ENCODE measurements around the gene EGFL7.

Gene EGFL7

DNA sequence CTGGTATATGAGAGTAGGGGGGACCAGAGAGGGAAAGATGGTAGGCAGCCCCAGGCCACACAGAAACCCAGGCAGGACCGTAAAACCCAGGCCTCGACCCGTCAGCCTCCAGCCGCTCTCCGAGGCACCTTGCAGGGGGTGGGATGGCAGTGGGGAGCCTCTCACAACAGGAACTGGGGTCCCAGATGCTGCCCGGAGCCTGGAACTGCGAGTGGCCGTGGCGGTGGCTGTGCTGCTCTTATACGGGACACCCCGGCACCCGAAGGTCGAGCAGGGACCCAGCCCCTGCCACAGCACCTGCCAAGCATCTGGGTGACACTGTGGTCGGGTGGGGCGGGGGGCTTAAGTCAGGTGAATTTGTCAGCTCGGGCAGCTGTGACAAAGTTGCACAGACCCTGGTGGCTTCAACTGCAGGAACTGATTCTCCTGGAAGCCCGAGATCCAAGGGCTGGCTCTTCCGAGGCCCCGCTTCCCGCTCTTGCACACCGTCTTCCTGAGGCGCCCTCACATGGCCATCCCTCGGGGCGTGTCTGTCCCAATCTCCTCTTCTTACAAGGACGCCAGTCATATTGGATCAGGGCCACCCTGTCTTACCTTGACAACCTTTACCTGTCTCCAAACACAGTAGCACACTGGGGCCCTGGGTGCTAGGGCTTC lies 47.6 kb upstream of the EGFL7 start:
- Histone ChIP-seq H3K4ac (ENCODE audit: low read length) (peak overlapping the region; percentile 66), H3K27ac (replicated peaks; ENCODE audit: low read length) (peak overlapping the region; percentile 46), H2BK12ac (ENCODE audit: low read length) (peak overlapping the region; percentile 67), H3K9me3 (replicated peaks in 1 of 2; ENCODE audit: control insufficient read depth in 2 of 2, insufficient read depth in 1 of 2, low read depth in 1 of 2, low read length in 2 of 2) (no peaks in the 10 kb centered on the region), H2BK5ac (ENCODE audit: low read length) (peak overlapping the region; percentile 94), H3K27me3 (ENCODE audit: control insufficient read depth in 3 of 3, insufficient read depth in 3 of 3, low read depth in 1 of 3, low read length in 3 of 3) (peaks cover 0 to 2% (median 0%) of the 10 kb centered on the region in 3 experiments), H3K18ac (ENCODE audit: low read length) (peak overlapping the region; percentile 82), H3K4me2 (ENCODE audit: insufficient read depth, low read length, poor library complexity, severe bottlenecking) (no peak overlapping the region), H3K4me3 (ENCODE audit: low read length in 2 of 2) (no peak overlapping the region), H3K4me1 (ENCODE audit: control insufficient read depth in 2 of 2, insufficient read depth in 1 of 2, low read depth in 1 of 2, low read length in 2 of 2) (peaks cover 12 to 53% of the 10 kb centered on the region in 2 donors), H3K79me1 (ENCODE audit: low read depth, low read length) (peaks cover 2% of the 10 kb centered on the region), H3K36me3 (replicated peaks in 1 of 2; ENCODE audit: control insufficient read depth in 2 of 2, insufficient read depth in 2 of 2, low read length in 2 of 2) (no peaks in the 10 kb centered on the region), H2AK5ac (ENCODE audit: low read depth, low read length) (peak overlapping the region; percentile 100), H4K8ac (ENCODE audit: low read depth, low read length) (peak overlapping the region; percentile 65), H2AFZ (ENCODE audit: low read length) (no peak overlapping the region), H3K23ac (ENCODE audit: low read depth, low read length, poor library complexity) (peak overlapping the region; percentile 44), H4K91ac (ENCODE audit: low read depth, low read length, poor library complexity) (peak overlapping the region; percentile 81), H3K9ac (ENCODE audit: low read depth, low read length, poor library complexity) (no peak overlapping the region), H2BK120ac (ENCODE audit: low read depth, low read length) (peak overlapping the region; percentile 76), H2BK15ac (ENCODE audit: low read length) (peak overlapping the region; percentile 83), H3K14ac (ENCODE audit: low read length) (no peak overlapping the region)
- no peak for DNase-seq (ENCODE audit: low spot score)
- WGBS, 2 donors (ENCODE audit: extremely low coverage in 2 of 2, insufficient read length in 2 of 2, insufficient replicate concordance in 1 of 2), result no CpG with 5 or more reads among the region's 25 CpGs

DNA sequence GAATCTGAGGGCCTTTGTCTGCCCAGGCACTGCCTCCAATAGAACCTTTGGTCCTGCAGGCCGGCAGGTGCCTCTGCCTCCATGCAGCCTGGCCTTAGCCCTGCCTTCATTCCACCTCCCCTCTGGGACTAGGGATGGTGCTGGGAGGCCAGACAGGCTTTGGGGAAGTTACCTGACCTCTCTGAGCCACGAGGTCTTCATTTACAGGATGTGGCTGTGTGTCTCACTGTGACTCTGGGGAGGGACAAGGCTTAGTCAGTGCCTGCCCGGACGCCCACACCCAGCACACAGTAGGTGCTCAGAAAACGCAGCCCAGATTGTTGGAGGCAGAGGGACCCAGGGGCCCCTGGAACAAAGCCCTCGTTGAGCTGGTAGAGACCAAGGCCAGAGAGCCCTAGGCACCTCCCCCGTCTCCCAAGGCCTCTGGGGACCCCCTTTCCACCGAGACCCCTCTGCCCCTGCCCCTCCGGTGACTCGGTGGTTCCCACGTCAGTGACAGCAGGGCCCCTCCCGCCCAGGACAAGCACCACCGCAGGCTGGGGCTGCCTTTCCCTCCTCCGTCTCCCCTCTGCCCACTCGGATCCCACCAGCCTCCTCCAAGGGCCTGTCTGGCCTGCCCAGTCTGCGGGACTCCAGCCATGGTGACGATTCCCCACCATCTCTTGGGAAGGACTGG lies 46.9 kb upstream of the EGFL7 start:
- H3K18ac ChIP-seq (ENCODE audit: low read length), result peak overlapping the region; percentile 80
- peak overlapping the region; percentile 100 for H2AK5ac ChIP-seq (ENCODE audit: low read depth, low read length)
- no peak overlapping the region for H3K23ac ChIP-seq (ENCODE audit: low read depth, low read length, poor library complexity)
- no peaks in the 10 kb centered on the region for H3K36me3 ChIP-seq (replicated peaks in 1 of 2; ENCODE audit: control insufficient read depth in 2 of 2, insufficient read depth in 2 of 2, low read length in 2 of 2)
- H3K27ac ChIP-seq (replicated peaks; ENCODE audit: low read length), result no peak overlapping the region
- H3K27me3 ChIP-seq (ENCODE audit: control insufficient read depth in 3 of 3, insufficient read depth in 3 of 3, low read depth in 1 of 3, low read length in 3 of 3), result peaks cover 0 to 2% (median 0%) of the 10 kb centered on the region in 3 experiments
- no peak overlapping the region for H4K91ac ChIP-seq (ENCODE audit: low read depth, low read length, poor library complexity)
- no peak overlapping the region for H3K9ac ChIP-seq (ENCODE audit: low read depth, low read length, poor library complexity)
- H2AFZ ChIP-seq (ENCODE audit: low read length), result no peak overlapping the region
- peaks cover 9 to 53% of the 10 kb centered on the region in 2 donors for H3K4me1 ChIP-seq (ENCODE audit: control insufficient read depth in 2 of 2, insufficient read depth in 1 of 2, low read depth in 1 of 2, low read length in 2 of 2)
- H2BK15ac ChIP-seq (ENCODE audit: low read length), result peak overlapping the region; percentile 100
- no CpG with 5 or more reads among the region's 17 CpGs for WGBS, 2 donors (ENCODE audit: extremely low coverage in 2 of 2, insufficient read length in 2 of 2, insufficient replicate concordance in 1 of 2)
- H3K14ac ChIP-seq (ENCODE audit: low read length), result peak overlapping the region; percentile 56
- H2BK120ac ChIP-seq (ENCODE audit: low read depth, low read length), result peak overlapping the region; percentile 87
- no peaks in the 10 kb centered on the region for H3K9me3 ChIP-seq (replicated peaks in 1 of 2; ENCODE audit: control insufficient read depth in 2 of 2, insufficient read depth in 1 of 2, low read depth in 1 of 2, low read length in 2 of 2)
- peak overlapping the region; percentile 2 for H2BK5ac ChIP-seq (ENCODE audit: low read length)
- no peak for DNase-seq (ENCODE audit: low spot score)
- H3K4me3 ChIP-seq (ENCODE audit: low read length in 2 of 2), result no peak overlapping the region
- H2BK12ac ChIP-seq (ENCODE audit: low read length), result peak overlapping the region; percentile 99
- no peak overlapping the region for H3K4ac ChIP-seq (ENCODE audit: low read length)
- H4K8ac ChIP-seq (ENCODE audit: low read depth, low read length), result no peak overlapping the region
- peaks cover 2% of the 10 kb centered on the region for H3K79me1 ChIP-seq (ENCODE audit: low read depth, low read length)
- H3K4me2 ChIP-seq (ENCODE audit: insufficient read depth, low read length, poor library complexity, severe bottlenecking), result no peak overlapping the region

DNA sequence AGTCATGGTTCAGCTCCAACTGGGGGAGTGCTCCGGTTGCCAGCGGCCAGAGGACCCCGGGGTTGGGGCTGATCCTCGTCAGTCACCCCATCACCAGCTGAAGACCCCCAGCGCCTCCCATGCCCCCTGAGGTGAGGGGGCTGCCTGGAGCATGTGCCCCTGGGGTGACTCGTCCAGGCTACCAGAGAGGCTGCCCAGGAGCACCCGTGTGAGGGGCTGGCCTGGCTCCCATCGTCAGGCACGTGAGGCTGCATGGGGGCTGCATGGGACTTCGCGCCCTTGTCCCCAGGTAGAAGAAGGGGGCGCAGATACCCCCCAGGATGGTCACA lies 46.4 kb upstream of the EGFL7 start:
- Histone ChIP-seq H3K4ac (ENCODE audit: low read length) (no peak overlapping the region), H2BK120ac (ENCODE audit: low read depth, low read length) (peak overlapping the region; percentile 87), H2BK5ac (ENCODE audit: low read length) (peak overlapping the region; percentile 2), H3K23ac (ENCODE audit: low read depth, low read length, poor library complexity) (peak overlapping the region; percentile 43), H2AK5ac (ENCODE audit: low read depth, low read length) (peak overlapping the region; percentile 100), H3K4me2 (ENCODE audit: insufficient read depth, low read length, poor library complexity, severe bottlenecking) (no peak overlapping the region), H3K4me1 (ENCODE audit: control insufficient read depth in 2 of 2, insufficient read depth in 1 of 2, low read depth in 1 of 2, low read length in 2 of 2) (peaks cover 11 to 53% of the 10 kb centered on the region in 2 donors), H2BK15ac (ENCODE audit: low read length) (peak overlapping the region; percentile 100), H2BK12ac (ENCODE audit: low read length) (peak overlapping the region; percentile 99), H2AFZ (ENCODE audit: low read length) (no peak overlapping the region), H3K9me3 (replicated peaks in 1 of 2; ENCODE audit: control insufficient read depth in 2 of 2, insufficient read depth in 1 of 2, low read depth in 1 of 2, low read length in 2 of 2) (no peaks in the 10 kb centered on the region), H3K79me1 (ENCODE audit: low read depth, low read length) (peaks cover 2% of the 10 kb centered on the region), H3K27me3 (ENCODE audit: control insufficient read depth in 3 of 3, insufficient read depth in 3 of 3, low read depth in 1 of 3, low read length in 3 of 3) (peaks cover 0 to 2% (median 0%) of the 10 kb centered on the region in 3 experiments), H3K4me3 (ENCODE audit: low read length in 2 of 2) (no peak overlapping the region), H4K8ac (ENCODE audit: low read depth, low read length) (no peak overlapping the region), H3K9ac (ENCODE audit: low read depth, low read length, poor library complexity) (no peak overlapping the region), H4K91ac (ENCODE audit: low read depth, low read length, poor library complexity) (no peak overlapping the region), H3K18ac (ENCODE audit: low read length) (peak overlapping the region; percentile 80), H3K14ac (ENCODE audit: low read length) (peak overlapping the region; percentile 56), H3K36me3 (replicated peaks in 1 of 2; ENCODE audit: control insufficient read depth in 2 of 2, insufficient read depth in 2 of 2, low read length in 2 of 2) (no peaks in the 10 kb centered on the region), H3K27ac (replicated peaks; ENCODE audit: low read length) (no peak overlapping the region)
- no peak for DNase-seq (ENCODE audit: low spot score)
- no CpG with 5 or more reads among the region's 12 CpGs for WGBS, 2 donors (ENCODE audit: extremely low coverage in 2 of 2, insufficient read length in 2 of 2, insufficient replicate concordance in 1 of 2)

DNA sequence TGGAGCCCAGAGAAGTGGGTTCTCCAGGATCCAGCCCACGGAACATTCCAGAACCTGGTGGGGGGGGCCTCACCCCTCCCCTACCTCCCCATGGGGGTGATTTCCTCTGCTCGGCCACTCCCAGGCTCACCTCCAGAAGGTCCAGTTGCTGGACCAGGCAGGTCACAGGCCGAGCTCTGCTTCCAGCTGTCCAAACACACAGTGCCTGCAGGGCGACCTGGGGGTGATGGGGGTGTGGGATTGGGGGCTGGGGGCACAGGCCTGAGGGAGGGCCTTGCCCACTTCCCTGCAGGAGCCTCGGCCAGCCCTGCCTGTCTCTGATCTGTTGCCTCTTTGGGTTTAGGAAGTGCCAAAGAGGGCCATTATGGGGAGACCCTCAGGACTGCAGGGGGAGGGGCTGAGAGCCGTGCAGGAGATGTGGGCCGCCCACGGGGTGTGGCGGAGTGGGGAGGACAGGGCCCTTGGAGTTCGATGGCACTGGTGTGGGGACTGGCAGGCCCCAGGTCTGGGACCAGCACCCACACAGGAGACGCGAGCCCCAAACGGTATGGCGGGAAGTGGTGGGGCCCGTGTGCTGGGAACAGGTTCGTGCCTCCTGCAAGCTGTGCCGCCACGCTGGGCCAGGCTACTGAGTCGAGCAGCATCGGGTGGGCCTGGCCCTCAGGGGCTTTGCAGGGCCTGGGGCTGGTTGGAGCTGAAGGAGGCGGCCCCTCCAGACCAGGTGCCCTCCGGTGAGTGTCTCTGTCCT lies 45.6 kb upstream of the EGFL7 start:
- H2BK12ac ChIP-seq (ENCODE audit: low read length), result peak overlapping the region; percentile 97
- no peak for DNase-seq (ENCODE audit: low spot score)
- peak overlapping the region; percentile 94 for H2BK5ac ChIP-seq (ENCODE audit: low read length)
- H3K23ac ChIP-seq (ENCODE audit: low read depth, low read length, poor library complexity), result peak overlapping the region; percentile 43
- no peak overlapping the region for H3K9ac ChIP-seq (ENCODE audit: low read depth, low read length, poor library complexity)
- H3K9me3 ChIP-seq (replicated peaks in 1 of 2; ENCODE audit: control insufficient read depth in 2 of 2, insufficient read depth in 1 of 2, low read depth in 1 of 2, low read length in 2 of 2), result no peaks in the 10 kb centered on the region
- H2BK120ac ChIP-seq (ENCODE audit: low read depth, low read length), result peak overlapping the region; percentile 87
- H3K4ac ChIP-seq (ENCODE audit: low read length), result peak overlapping the region; percentile 76
- peak overlapping the region; percentile 3 for H4K8ac ChIP-seq (ENCODE audit: low read depth, low read length)
- peak overlapping the region; percentile 87 for H3K18ac ChIP-seq (ENCODE audit: low read length)
- H3K4me2 ChIP-seq (ENCODE audit: insufficient read depth, low read length, poor library complexity, severe bottlenecking), result no peak overlapping the region
- H3K36me3 ChIP-seq (replicated peaks in 1 of 2; ENCODE audit: control insufficient read depth in 2 of 2, insufficient read depth in 2 of 2, low read length in 2 of 2), result no peaks in the 10 kb centered on the region
- H3K4me3 ChIP-seq (ENCODE audit: low read length in 2 of 2), result no peak overlapping the region
- no peak overlapping the region for H3K14ac ChIP-seq (ENCODE audit: low read length)
- H3K4me1 ChIP-seq (ENCODE audit: control insufficient read depth in 2 of 2, insufficient read depth in 1 of 2, low read depth in 1 of 2, low read length in 2 of 2), result peaks cover 11 to 49% of the 10 kb centered on the region in 2 donors
- no CpG with 5 or more reads among the region's 22 CpGs for WGBS, 2 donors (ENCODE audit: extremely low coverage in 2 of 2, insufficient read length in 2 of 2, insufficient replicate concordance in 1 of 2)
- no peak overlapping the region for H3K27ac ChIP-seq (replicated peaks; ENCODE audit: low read length)
- H2BK15ac ChIP-seq (ENCODE audit: low read length), result peak overlapping the region; percentile 100
- H3K27me3 ChIP-seq (ENCODE audit: control insufficient read depth in 3 of 3, insufficient read depth in 3 of 3, low read depth in 1 of 3, low read length in 3 of 3), result peaks cover 0 to 2% (median 0%) of the 10 kb centered on the region in 3 experiments
- peak overlapping the region; percentile 100 for H2AK5ac ChIP-seq (ENCODE audit: low read depth, low read length)
- H3K79me1 ChIP-seq (ENCODE audit: low read depth, low read length), result peaks cover 2% of the 10 kb centered on the region
- no peak overlapping the region for H2AFZ ChIP-seq (ENCODE audit: low read length)
- H4K91ac ChIP-seq (ENCODE audit: low read depth, low read length, poor library complexity), result no peak overlapping the region

All from neuronal stem cell (in vitro differentiated cells).